Measurements from ENCODE around the gene C4orf54. TPM values are rescaled to one million over a fixed set of nuclear protein-coding genes. Genes with fewer than 3 reads are reported as not detected.

The C4orf54 gene
- total RNA-seq, 1 experiment from 2014 or later, result not detected

DNA sequence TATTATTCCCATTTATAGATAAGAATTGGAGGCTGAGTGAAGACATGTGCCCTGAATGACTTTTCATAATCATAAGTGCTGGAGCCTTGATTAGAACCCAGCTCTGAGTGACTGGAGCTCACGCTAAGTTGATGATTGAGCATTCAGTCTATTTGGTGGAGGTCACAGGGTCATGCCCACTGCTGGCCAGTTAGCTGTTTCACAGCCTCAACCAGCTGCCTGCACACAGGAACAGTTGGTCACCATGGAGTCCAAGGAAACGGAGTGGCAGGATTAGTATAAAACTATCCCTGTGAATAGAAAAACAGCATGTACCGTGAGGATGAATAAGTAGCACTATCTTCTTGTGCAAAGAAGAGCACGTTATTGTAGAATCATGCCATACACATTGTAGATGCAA, 1.0 kb upstream of the C4orf54 start:
- Mint-ChIP-seq H3K4me3 (no peak overlapping the region), H3K27me3 (ENCODE audit: low read depth) (peaks cover under 1% of the 10 kb centered on the region; the same call in 1 of the 2 replicates), H3K36me3 (ENCODE audit: insufficient read depth in 1 of 3, low read depth in 3 of 3) (no peaks in the 10 kb centered on the region), H3K27ac (no peak overlapping the region), H3K4me1 (no peaks in the 10 kb centered on the region; a peak in 1 of 4 replicates), H3K9me3 (no peaks in the 10 kb centered on the region)
- H3K23ac ChIP-seq (ENCODE audit: insufficient read length, low read depth, low read length), result no peak overlapping the region
- H2BK15ac ChIP-seq (ENCODE audit: low read depth, low read length), result no peak overlapping the region
- no peak overlapping the region for H2BK20ac ChIP-seq (ENCODE audit: low read depth, low read length, poor library complexity, severe bottlenecking)
- TF ChIP-seq, protein P1, sequence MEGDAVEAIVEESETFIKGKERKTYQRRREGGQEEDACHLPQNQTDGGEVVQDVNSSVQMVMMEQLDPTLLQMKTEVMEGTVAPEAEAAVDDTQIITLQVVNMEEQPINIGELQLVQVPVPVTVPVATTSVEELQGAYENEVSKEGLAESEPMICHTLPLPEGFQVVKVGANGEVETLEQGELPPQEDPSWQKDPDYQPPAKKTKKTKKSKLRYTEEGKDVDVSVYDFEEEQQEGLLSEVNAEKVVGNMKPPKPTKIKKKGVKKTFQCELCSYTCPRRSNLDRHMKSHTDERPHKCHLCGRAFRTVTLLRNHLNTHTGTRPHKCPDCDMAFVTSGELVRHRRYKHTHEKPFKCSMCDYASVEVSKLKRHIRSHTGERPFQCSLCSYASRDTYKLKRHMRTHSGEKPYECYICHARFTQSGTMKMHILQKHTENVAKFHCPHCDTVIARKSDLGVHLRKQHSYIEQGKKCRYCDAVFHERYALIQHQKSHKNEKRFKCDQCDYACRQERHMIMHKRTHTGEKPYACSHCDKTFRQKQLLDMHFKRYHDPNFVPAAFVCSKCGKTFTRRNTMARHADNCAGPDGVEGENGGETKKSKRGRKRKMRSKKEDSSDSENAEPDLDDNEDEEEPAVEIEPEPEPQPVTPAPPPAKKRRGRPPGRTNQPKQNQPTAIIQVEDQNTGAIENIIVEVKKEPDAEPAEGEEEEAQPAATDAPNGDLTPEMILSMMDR (conservative IDR thresholded peaks at IDR 0.05), result no peak
- no peaks in the 10 kb centered on the region for H3K23me2 ChIP-seq (ENCODE audit: insufficient read length, low read depth, low read length, poor library complexity, severe bottlenecking)
- H3K9ac ChIP-seq (ENCODE audit: extremely low read depth, insufficient read length, low read length), result no peak overlapping the region
- no peak overlapping the region for H2BK120ac ChIP-seq (ENCODE audit: low read depth, low read length, poor library complexity, severe bottlenecking)
- H3K27ac ChIP-seq (ENCODE audit: insufficient read length, low read depth, low read length), result no peak overlapping the region
- no peak overlapping the region for H2AFZ ChIP-seq (ENCODE audit: low read length)
- H4K5ac ChIP-seq (ENCODE audit: insufficient read length, low read depth, low read length), result no peak overlapping the region
- no peak overlapping the region for H3T11ph ChIP-seq (ENCODE audit: low read length)
- no CpG with 5 or more reads among the region's 4 CpGs for WGBS (ENCODE audit: extremely low coverage, insufficient read length, low lambda C conversion rate)
- no peak overlapping the region for H3K4me2 ChIP-seq (ENCODE audit: insufficient read depth, insufficient read length, low read length)
- no peaks in the 10 kb centered on the region for H3K27me3 ChIP-seq (ENCODE audit: insufficient read depth, low read length)
- no peak overlapping the region for H3K14ac ChIP-seq (ENCODE audit: insufficient read depth, low read length)
- H2BK5ac ChIP-seq (ENCODE audit: insufficient read length, low read length), result no peak overlapping the region
- no peak overlapping the region for H3K4ac ChIP-seq (ENCODE audit: low read depth, low read length)
- H4K20me1 ChIP-seq (ENCODE audit: control insufficient read depth, insufficient read depth, insufficient read length), result no peaks in the 10 kb centered on the region
- no peak overlapping the region for H4K91ac ChIP-seq (ENCODE audit: insufficient read length, low read depth, low read length)
- H2BK12ac ChIP-seq (ENCODE audit: insufficient read length, low read depth, low read length), result no peak overlapping the region
- H3K79me2 ChIP-seq (ENCODE audit: insufficient read depth, low read length), result no peaks in the 10 kb centered on the region
- no peak overlapping the region for H3K56ac ChIP-seq (ENCODE audit: insufficient read length, low read depth, low read length)
- H3K4me1 ChIP-seq (ENCODE audit: insufficient read depth, low read length), result no peaks in the 10 kb centered on the region
- no peaks in the 10 kb centered on the region for H3K79me1 ChIP-seq (ENCODE audit: insufficient read depth, low read depth, low read length, poor library complexity, severe bottlenecking)
- DNase-seq, result no peak
- H4K8ac ChIP-seq (replicated peaks; ENCODE audit: insufficient read length, low read depth, low read length), result no peak overlapping the region
- no peak overlapping the region for H3K18ac ChIP-seq (ENCODE audit: insufficient read length, low read depth, low read length)
- no peak overlapping the region for H2AK5ac ChIP-seq (ENCODE audit: insufficient read length, low read length)
- H3K9me3 ChIP-seq (ENCODE audit: control insufficient read depth, low read depth, low read length), result no peaks in the 10 kb centered on the region

Measured in H9 (cell line).